Measurements from ENCODE around the gene AIP. TPM values are rescaled to one million over a fixed set of nuclear protein-coding genes. Genes with fewer than 3 reads are reported as not detected.

Gene AIP
- total RNA-seq, 1 experiment from 2014 or later = 35.6 TPM

- no peak overlapping the region for H2BK12ac ChIP-seq (ENCODE audit: insufficient read length, low read depth, low read length)
- peak overlapping the region in 1 of 3 experiments; percentile 68; a peak in 2 of 7 replicates for H3K27ac Mint-ChIP-seq
- H3K18ac ChIP-seq (ENCODE audit: insufficient read length, low read depth, low read length) = no peak overlapping the region
- no peak overlapping the region; the same call in 1 of the 2 replicates for H2BK15ac ChIP-seq (ENCODE audit: low read depth, low read length)
- H4K8ac ChIP-seq (replicated peaks; ENCODE audit: insufficient read length, low read depth, low read length) = no peak overlapping the region
- H4K91ac ChIP-seq (ENCODE audit: insufficient read length, low read depth, low read length) = peak overlapping the region; percentile 63
- H2BK5ac ChIP-seq (ENCODE audit: insufficient read length, low read length) = no peak overlapping the region
- H3K4me1 Mint-ChIP-seq = 0 out of 4 replicates have a peak, but pooled peaks cover 2 to 4% of the 10 kb centered on the region in 2 experiments
- no peaks in the 10 kb centered on the region for H3K79me1 ChIP-seq (ENCODE audit: insufficient read depth, low read depth, low read length, poor library complexity, severe bottlenecking)
- H2BK20ac ChIP-seq (ENCODE audit: low read depth, low read length, poor library complexity, severe bottlenecking) = no peak overlapping the region
- no peak for TF ChIP-seq CTCF (conservative IDR thresholded peaks at IDR 0.05)
- no peaks in the 10 kb centered on the region; a peak in 1 of 7 replicates for H3K36me3 Mint-ChIP-seq (ENCODE audit: insufficient read depth in 1 of 3, low read depth in 3 of 3)
- H4K5ac ChIP-seq (ENCODE audit: insufficient read length, low read depth, low read length) = no peak overlapping the region
- peaks cover 13% of the 10 kb centered on the region for H3K27me3 Mint-ChIP-seq (ENCODE audit: low read depth)
- DNase-seq = no peak
- H3K4me1 ChIP-seq (ENCODE audit: insufficient read depth, low read length) = no peaks in the 10 kb centered on the region
- no peak overlapping the region for H3K23ac ChIP-seq (ENCODE audit: insufficient read length, low read depth, low read length)
- no peak overlapping the region for H3K27ac ChIP-seq (ENCODE audit: insufficient read length, low read depth, low read length)
- H3K4me3 Mint-ChIP-seq = peak overlapping the region in 1 of 2 experiments; percentile 45; a peak in 1 of 5 replicates
- no peak overlapping the region for H2AFZ ChIP-seq (ENCODE audit: low read length)
- no peak overlapping the region for H2AK5ac ChIP-seq (ENCODE audit: insufficient read length, low read length)
- H3K4ac ChIP-seq (ENCODE audit: low read depth, low read length) = no peak overlapping the region
- no CpG with 5 or more reads among the region's 25 CpGs for WGBS (ENCODE audit: extremely low coverage, insufficient read length, low lambda C conversion rate)
- H3K56ac ChIP-seq (ENCODE audit: insufficient read length, low read depth, low read length) = no peak overlapping the region
- peaks cover 3% of the 10 kb centered on the region for H3K23me2 ChIP-seq (ENCODE audit: insufficient read length, low read depth, low read length, poor library complexity, severe bottlenecking)
- H3K4me2 ChIP-seq (ENCODE audit: insufficient read depth, insufficient read length, low read length) = no peak overlapping the region
- no peaks in the 10 kb centered on the region for H3K27me3 ChIP-seq (ENCODE audit: insufficient read depth, low read length)
- H2BK120ac ChIP-seq (ENCODE audit: low read depth, low read length, poor library complexity, severe bottlenecking) = no peak overlapping the region
- no peaks in the 10 kb centered on the region for H4K20me1 ChIP-seq (ENCODE audit: control insufficient read depth, insufficient read depth, insufficient read length)
- no peaks in the 10 kb centered on the region for H3K79me2 ChIP-seq (ENCODE audit: insufficient read depth, low read length)
- H3K9me3 Mint-ChIP-seq = no peaks in the 10 kb centered on the region; a peak in 1 of 5 replicates
- H3K9me3 ChIP-seq (ENCODE audit: control insufficient read depth, low read depth, low read length) = no peaks in the 10 kb centered on the region
- no peak overlapping the region for H3T11ph ChIP-seq (ENCODE audit: low read length)
- H3K14ac ChIP-seq (ENCODE audit: insufficient read depth, low read length) = no peak overlapping the region; the same call in 1 of the 2 replicates
- H3K9ac ChIP-seq (ENCODE audit: extremely low read depth, insufficient read length, low read length) = no peak overlapping the region
Observed at GRCh38 chr11:67450796-67451657, 31.8 kb upstream of the AIP start.

Measured in H9 (cell line).